Right forelimb (tissue), 1 donor: ENCODE measurements around the gene IGLL1.
"Not testable (repeated sequence)": the region's sequence is repeated elsewhere in the genome, so short reads cannot be mapped to it uniquely, and the experiment has no call there.

Experiments
- DNase-seq: peaks from one replicate; pipeline ENCODE4 v3.0.0-alpha.2; 2018

The IGLL1 gene

DNA sequence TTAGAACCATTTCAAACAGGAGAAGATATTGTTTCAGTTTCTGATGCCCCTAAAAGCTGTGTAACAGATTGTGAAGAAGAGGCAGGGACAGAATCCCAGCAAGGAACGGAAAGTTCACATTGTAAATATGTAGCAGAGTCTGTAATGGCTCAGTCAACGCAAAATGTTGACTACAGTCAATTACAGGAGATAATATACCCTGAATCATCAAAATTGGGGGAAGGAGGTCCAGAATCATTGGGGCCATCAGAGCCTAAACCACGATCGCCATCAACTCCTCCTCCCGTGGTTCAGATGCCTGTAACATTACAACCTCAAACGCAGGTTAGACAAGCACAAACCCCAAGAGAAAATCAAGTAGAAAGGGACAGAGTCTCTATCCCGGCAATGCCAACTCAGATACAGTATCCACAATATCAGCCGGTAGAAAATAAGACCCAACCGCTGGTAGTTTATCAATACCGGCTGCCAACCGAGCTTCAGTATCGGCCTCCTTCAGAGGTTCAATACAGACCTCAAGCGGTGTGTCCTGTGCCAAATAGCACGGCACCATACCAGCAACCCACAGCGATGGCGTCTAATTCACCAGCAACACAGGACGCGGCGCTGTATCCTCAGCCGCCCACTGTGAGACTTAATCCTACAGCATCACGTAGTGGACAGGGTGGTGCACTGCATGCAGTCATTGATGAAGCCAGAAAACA lies 40.8 kb downstream of the IGLL1 start:
- DNase-seq, result peak; percentile 83

DNA sequence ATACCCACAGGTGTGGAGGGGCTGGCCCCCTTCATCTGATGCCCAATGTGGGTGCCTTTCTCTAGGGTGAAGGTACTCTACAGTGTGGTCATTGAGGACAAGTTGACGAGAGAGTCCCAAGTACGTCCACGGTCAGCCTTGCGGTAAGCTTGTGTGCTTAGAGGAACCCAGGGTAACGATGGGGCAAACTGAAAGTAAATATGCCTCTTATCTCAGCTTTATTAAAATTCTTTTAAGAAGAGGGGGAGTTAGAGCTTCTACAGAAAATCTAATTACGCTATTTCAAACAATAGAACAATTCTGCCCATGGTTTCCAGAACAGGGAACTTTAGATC lies 41.4 kb downstream of the IGLL1 start:
- DNase-seq, result not testable (repeated sequence)

DNA sequence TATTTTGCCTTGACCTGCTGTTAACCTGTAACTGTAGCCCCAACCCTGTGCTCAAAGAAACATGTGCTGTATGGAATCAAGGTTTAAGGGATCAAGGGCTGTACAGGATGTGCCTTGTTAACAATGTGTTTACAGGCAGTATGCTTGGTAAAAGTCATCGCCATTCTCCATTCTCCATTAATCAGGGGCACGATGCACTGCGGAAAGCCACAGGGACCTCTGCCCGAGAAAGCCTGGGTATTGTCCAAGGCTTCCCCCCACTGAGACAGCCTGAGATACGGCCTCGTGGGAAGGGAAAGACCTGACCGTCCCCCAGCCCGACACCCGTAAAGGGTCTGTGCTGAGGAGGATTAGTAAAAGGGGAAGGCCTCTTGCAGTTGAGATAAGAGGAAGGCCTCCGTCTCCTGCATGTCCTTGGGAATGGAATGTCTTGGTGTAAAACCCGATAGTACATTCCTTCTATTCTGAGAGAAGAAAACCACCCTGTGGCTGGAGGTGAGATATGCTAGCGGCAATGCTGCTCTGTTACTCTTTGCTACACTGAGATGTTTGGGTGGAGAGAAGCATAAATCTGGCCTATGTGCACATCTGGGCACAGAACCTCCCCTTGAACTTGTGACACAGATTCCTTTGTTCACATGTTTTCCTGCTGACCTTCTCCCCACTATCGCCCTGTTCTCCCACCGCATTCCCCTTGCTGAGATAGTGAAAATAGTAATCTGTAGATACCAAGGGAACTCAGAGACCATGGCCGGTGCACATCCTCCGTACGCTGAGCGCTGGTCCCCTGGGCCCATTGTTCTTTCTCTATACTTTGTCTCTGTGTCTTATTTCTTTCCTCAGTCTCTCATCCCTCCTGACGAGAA lies 42.0 kb downstream of the IGLL1 start:
- not testable (repeated sequence) for DNase-seq

DNA sequence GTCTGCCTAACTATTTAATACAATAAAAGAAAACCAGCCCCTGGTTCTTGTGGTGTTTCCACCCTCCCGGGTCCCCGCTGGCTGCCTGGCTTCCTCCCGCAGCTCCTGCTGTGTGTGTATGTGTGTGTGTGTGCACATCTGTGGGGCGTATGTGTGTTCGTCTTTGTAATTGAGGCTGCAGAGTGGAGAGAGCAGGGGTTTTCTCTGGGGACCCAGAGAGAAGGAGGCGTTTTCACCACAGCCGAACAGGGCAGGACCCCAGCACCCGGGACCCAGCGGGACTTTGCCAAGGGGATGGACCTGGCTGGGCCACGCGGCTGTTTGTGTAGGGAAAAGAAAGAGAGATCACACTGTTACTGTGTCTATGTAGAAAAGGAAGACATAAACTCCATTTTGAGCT lies 42.7 kb downstream of the IGLL1 start:
- no peak for DNase-seq

DNA sequence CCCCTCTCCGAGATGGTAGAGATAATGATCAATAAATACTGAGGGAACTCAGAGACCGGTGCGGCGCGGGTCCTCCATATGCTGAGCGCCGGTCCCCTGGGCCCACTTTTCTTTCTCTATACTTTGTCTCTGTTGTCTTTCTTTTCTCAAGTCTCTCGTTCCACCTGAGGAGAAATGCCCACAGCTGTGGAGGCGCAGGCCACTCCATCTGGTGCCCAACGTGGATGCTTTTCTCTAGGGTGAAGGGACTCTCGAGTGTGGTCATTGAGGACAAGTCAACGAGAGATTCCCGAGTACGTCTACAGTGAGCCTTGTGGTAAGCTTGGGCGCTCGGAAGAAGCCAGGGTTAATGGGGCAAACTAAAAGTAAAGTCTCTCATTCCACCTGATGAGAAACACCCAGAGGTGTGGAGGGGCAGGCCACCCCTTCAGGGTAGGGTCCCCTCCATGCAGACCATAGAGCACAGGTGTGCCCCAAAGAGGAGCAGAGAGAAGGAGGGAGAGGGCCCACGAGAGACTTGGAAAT lies 43.2 kb downstream of the IGLL1 start:
- no peak for DNase-seq

DNA sequence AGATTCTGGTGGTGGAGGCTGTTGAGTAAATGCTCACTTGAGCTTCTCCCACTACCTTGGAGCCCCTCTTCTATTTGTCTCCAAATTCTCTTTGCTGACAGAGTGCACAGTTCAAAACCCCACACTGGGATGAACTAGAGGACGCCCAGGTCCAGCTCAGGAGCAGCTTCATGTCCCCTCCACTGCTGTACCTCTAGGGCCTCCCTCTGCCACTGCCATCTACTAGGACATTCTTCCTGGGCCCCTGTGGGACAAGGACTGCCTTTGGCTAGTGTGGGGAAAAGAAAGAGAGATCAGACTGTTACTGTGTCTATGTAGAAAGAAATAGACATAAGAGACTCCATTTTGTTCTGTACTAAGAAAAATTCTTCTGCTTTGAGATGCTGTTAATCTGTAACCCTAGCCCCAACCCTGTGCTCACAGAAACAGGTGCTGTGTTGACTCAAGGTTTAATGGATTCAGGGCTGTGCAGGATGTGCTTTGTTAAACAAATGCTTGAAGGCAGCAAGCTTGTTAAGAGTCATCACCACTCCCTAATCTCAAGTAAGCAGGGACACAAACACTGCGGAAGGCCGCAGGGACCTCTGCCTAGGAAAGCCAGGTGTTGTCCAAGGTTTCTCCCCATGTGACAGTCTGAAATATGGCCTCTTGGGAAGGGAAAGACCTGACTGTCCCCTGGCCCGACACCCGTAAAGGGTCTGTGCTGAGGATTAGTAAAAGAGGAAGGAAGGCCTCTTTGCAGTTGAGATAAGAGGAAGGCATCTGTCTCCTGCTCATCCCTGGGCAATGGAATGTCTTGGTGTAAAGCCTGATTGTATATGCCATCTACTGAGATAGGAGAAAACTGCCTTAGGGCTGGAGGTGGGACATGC lies 44.1 kb downstream of the IGLL1 start:
- DNase-seq, result not testable (repeated sequence)

DNA sequence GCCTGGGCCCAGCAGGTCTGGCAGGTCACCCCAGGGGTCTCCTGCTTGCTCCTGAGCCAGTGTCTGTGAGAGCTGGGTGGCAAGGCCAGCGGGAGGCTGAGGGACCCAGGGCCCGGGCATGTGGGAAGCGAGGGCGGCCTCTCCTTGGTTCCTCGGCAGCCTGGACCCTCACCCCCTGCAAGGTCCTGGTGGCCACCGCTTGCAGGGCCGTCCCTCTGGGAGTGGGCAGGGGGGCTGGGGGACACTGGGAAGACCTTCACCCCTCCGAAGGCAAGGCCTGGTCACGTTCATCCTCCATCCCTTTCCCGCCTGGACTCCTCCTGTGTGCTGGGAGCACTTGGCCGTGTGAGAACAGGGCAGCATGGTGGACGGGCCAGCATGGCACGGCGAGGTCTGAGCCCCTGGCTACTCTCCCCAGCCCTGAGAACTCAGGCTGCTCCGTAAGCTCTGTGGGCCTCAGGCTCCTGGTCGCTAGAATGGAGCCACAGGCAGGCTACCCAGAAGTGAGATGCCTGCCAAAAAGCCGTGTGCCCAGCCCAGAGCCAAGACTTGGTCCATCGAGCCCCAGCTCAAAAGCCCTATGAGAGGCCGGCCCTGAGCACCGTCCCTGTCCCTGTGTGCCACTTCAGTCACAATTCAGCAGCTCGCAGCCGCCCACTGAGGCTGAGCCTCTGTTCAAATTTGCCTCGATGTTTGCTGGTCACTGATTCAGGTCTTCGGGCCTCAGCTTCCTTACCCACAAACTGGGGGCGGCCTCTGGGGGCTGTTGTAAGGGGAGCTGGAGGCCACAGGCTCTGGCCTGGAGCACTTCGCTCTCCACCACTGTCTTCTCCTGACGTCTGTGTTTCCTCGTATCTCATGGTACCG lies 45.0 kb downstream of the IGLL1 start:
- DNase-seq, result no peak

DNA sequence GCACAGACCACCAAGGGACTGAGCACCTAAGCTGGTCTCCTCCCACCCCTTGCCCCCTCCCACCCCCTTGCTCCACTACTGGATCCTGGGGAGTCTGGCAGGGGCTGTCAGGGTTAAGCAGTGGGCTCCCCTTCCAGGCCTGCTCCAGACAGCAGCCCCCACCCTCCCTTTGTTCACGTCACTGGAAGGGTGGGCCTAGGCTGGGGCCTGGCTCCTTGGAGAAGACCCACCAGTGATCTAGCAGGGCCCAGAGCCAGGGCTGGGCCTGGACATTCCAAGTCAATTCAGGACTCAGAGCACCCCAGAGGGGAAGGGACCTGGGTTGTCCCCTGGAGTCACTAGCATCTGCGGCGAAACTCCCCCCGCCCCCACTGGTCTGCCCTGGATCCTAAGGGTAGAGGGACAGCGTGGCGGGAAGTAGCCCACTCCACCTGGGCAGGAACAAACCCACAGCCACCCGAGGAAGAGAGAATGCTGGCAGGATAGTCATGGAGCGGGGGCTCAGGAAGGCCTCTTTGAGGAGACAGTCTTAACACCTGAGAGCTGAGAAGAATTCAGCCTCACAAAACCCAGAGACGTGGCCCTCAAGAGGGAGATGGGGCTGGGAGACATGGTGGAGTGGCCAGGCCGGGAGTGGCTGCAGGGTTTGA lies 45.8 kb downstream of the IGLL1 start:
- no peak for DNase-seq

DNA sequence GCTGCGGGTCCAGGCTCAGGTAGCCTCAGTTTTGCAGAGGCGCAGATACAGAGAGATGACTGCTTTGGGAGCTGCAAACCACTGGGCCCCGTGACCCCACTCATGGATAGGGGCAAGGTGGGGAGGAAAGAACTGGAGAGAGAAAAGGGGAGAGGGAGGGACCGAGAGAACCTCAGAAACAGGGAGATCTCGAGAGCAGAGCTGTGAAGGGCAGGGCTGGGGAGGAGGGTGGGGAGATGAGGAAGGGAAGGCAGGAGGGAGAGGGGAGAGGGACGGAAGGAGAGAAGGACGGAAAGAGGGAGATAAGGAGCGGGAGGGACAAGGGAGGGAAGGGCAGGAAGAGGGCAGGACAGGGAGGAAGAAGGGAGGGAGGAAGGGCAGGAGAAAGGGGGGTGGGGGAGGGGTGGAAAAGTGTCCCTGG lies 46.3 kb downstream of the IGLL1 start:
- no peak for DNase-seq

DNA sequence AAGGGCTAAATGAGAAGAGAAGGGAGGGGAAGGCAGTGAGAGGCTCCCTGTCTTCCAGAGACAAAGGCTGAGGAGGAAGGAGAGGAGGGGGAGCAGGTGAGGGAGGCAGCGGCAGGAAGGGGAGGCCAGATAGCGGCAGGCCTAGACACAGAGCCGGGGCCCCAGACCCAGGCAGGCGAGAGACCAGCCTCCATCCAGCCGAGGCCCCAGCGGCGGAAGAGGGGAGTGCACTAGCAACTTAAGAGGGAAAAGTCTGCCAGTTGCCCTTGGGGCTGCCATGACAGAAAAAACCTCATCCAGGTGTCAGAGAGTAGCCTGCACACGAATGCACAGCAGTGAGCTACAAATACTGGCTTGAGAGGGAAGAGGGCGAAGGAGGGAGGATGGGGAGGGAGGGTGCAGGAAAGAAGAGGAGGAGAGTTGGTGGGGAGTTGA lies 46.7 kb downstream of the IGLL1 start:
- DNase-seq, result peak; percentile 67

DNA sequence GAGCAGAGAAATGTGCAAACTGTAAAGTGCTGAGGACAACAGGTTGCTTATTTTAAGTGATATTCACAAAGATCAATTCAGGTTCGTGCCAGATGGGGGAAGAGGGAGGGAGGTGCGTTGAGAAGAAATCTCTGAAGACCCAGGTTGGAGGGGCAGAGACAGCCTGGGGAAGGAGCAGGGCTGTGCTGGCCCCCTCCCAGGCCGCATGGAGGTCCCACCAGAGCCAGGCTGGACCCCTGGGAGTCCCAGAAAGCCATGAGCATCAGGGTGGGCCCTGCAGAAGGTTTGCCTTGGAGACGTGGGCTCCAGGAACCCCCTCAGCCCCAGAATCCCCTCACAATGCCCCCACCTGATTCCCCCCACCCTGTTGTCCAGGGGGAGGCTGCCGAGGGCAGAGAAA lies 47.4 kb downstream of the IGLL1 start:
- no peak for DNase-seq

DNA sequence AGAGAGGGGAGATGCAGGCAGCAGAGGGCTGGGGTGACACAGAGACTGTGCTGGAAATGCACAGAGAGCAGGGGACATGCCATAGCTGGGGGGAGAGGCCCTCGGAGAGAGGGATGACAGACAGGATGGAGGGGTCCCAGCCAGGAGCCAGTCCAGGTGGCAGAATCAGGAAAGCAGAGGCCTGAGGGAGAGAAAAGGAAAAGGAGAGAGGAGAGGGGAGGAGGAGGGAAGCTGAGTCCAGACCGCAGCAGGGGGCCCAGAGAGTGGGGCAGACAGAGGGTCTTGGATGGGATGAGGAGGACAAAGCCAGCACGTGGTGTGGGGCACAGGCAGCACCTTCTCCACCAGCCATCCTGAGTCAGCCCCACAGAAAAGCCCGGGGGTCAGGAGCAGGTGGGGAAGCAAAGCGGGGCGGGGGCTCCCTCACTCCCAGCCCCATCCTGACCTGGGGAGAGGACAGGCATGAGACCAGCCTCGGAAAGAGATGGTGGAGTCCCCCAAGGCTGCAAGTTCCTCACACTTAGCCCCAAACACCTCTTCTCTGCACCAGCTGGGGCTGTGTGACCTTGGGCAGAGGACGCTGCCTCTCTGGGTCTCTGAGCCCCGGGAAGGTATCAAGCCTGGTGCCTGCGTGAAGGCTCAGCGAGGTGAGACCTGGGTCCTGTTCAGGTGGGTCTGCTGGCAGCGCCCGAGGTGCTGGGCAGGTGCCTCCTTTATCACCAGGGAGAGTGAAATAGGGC lies 48.0 kb downstream of the IGLL1 start:
- DNase-seq, result no peak

DNA sequence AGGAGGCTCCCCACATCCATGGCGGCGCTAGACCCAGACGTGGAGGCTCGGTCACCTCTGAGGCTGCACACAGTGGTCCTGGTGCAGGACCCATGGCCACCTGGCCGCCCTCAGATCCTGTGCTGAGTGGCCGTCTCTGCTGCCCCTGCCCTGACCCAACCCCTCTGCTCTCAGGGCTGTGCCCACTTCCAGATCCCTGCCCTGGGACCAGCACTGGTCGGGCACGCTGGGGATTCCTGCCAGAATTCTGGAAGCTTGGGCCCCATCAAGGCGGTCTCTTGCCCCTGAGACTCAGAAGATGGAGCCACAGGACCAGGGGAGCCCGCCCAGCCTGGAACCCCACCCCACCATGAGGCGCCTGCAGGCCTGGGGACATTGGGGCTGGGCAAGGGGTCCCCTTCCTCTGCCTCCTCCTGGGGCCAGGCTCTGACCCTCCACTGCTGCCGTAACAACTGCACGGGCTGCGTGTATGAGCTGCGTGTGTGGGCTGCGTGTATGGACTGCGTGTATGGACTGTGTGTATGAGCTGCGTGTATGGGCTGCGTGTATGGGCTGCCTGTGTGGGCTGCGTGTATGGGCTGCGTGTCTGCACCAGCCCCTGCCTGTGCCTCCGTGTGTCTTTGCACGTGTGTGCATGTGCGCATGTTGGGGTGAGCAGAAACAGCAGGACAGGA lies 48.7 kb downstream of the IGLL1 start:
- DNase-seq, result no peak

DNA sequence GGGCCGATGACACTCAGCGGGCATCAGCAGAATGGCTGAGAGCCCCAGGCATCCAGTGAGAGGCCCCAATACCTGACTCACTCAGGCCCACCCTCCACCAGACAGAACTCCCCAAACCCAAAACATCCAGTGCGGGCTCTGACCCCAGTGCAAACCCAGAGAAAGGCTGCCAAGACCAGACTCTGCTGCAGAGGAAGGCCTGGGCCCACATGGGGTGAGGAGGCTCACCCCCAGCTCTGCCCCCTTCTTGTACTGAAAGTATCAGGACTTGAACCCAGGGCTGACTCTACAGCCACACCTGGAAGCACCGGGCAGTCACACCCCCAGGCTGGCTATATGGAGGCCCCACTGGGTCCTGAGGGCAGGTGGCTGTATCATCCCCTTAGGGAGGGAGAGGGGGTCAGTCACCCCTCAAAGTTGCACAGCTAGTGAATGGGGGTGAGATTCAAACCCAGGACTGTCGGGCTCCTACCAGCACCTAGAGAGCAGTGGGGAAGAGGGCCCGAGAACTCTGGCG lies 49.3 kb downstream of the IGLL1 start:
- no peak for DNase-seq

DNA sequence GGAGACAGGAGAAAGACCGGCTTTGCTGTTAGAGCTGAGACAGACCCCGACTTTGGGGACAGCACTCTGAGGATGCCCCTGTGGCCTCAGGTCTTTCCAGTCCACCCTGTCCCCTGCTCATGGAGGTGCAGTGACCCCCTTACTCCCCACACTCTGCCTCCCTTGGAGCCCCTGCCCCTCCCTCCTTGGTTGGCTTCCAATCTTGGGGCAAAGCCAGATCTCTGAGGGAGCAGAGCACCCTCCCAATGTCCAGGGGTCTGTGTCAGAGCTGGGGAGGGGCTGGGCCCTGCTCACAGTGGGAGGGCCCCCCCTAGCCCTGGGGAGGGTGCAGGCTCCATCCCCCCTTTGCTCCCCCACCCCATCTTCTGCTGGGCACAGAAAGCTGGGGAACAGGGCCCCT lies 50.0 kb downstream of the IGLL1 start:
- no peak for DNase-seq

DNA sequence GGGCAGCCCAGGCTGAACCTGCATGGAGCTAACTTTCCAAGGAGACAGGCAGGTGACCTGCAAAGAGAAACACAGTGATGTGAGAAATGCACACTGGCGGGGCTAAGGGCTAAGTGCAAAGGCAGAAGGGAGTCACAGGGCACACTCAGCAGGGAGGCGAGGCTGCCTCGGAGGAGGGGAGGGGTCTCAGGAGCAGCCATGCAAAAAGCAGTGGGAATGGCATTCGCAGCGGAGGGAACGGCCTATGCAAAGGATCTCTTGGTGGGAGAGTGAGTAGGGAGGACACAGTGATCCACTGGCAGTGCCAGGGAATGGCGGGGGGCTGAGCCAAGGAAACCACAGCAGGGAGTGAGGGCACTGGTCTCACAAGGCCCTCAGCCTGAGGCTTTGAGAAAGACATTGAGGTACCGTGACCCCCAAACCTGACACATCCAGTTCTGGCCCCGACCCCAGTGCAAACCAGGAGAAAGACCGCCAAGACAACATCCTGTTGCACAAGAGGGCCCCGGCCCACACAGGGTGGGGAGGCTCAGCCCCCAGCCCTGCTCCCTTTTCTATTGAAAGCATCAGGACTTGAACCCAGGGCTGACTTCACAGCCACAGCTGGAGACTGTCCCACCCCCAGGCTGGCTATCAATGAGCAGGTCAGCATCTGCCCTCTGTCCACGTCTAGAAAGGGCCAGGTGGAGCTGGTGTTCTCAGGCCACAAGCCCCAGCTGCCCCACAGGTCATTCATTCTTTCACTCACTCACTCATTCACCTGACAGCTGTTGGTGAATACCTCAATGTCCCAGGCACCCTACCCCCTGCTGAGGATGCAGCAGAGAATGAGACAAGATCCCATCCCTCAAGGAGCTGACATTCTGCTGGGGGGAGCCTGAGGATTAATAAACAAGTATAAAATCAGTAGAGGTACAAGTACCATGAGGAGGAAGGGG lies 50.7 kb downstream of the IGLL1 start:
- no peak for DNase-seq

DNA sequence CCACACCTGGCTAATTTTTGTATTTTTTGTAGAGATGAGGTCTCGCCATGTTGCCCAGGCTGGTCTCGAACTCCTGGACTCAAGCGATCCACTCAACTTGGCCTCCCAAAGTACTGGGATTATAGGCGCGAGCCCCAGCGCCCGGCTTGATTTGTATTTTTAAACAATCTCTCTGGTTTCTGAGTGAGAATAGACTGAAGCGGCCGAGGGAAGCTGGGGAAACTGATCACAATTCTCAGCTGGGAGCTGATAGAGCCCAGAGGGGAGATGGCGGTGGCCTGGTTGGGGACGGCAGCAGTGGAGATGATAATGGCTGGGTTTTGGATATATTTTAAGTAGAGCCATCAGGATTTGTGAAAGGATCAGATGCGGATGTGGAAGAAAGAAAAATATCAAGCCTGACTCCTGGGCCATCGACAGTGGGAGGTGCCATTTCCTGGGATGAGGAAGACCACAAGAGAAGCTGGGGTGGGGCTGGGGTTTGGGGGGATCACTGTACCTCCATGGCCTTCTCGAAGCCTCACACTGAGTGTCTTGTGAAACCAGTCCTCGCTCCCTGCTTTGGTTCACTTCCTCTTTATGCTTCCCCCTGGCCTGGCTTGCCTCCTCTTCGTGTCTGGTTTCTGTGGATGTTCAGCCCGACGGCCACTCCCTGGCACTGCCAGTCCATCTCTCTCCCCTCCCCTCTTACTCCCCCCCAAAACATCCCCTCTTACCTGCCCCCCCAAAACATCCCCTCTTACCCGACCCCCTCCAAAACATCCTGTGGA lies 51.9 kb downstream of the IGLL1 start:
- no peak for DNase-seq
